NCI-H1092 (cell line): ENCODE data around the gene HTT.
A peak's percentile ranks its signal among the peaks of the same experiment; 100 is the strongest.

Experiments used
- DNase-seq: peaks from one replicate; lab custom pipeline; 2025; lab: John Stamatoyannopoulos, UW

HTT gene

DNA sequence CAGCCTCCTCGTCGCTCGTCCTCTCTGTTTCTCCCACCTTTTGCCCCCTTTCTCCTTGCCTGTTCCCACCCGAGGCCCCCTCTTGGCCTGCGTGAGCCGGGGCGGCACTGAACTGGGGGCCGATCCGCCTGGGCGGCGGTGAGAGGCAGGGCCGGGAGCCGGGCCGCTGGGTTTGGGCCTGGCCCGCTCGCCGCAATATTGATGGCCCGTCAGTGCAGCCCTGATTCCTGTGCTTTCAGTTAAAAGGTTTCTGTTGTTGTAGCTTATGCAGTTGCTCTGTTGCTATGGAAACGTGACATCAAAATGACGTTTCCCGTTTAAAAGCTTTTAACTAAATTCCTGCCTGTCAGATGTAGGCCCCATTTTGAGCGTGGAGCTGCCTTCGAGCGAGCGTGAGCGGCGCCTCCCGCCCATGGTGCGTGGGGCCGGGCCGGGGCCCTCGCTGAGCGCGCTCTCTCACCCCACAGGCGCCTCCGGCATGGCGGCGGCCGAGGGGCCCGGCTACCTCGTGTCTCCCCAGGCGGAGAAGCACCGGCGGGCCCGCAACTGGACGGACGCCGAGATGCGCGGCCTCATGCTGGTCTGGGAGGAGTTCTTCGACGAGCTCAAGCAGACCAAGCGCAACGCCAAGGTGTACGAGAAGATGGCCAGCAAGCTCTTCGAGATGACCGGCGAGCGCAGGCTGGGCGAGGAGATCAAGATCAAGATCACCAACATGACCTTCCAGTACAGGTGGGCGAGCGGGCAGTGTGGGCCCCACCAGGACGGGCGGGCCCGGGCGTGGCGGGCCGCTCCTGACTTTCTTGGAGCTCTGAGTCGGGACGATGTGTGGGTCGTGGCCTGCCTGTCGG is 174.6 kb downstream of the HTT start, which contains the start of gene MSANTD1:
MSANTD1 (plus strand) TSS at position 349 of the 851 bp plus-strand sequence; CDS start at position 413, 64 bp downstream.
- no peak for DNase-seq

DNA sequence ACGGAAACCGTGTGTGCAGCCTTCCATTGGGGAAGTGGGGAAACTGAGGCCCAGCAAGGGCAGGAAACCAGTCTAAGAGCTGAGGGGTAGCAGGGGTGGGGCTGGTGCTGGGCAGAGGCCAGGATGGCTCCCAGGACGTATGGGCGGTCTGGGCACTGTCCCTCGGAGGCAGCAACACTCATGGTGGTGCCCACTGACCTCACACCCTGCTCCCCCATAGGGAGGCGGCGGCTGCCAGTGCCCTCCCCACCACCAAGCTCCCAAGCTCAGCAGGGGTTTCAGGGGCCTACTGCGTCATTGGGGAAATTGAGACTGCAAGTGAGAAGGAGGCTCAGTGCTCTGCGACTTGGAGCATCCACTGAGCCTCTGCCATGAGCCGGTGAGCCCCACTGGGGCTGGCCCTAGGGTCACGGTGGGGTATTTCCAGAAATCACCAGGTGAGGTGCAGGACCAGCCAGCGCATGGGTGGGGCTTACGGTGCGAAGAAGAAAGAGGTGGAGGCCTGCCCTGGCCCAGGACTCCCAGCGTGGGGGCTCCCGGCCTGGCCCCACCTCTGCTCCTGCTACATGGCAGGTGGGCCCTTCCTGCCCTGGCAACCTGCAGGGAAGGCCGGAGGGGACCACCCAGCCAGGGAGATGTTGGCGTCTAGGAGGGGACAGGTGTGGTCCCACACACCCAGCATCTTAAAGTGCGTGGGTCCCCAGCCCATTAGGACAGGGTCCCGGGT is 175.4 kb downstream of the HTT start:
- no peak for DNase-seq

DNA sequence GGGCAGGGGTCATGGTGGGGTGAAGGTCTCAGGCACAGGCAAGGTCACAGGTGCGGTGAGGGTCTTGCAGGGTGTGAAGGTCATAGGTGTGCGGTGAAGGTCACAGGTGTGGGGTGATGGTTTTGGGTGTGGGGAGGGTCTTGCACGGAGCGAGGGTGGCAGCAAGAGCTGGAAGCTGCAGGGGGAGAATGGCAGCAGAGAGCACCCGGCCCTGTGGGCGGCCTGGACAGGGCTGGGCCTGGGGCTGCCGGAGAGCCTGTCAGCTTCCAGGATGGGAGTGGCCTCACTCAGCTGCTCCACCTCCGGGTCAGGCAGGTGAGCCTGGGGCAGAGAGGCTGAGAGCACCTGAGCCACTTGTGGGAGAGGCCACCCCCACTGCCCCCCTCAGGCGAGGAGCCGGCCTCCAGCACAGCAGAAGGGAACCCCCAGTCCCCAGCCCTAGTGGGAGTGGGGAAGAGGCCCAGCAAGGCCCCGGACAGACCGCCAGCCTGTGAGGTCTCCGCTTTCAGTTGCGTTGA is 176.0 kb downstream of the HTT start:
- no peak for DNase-seq

DNA sequence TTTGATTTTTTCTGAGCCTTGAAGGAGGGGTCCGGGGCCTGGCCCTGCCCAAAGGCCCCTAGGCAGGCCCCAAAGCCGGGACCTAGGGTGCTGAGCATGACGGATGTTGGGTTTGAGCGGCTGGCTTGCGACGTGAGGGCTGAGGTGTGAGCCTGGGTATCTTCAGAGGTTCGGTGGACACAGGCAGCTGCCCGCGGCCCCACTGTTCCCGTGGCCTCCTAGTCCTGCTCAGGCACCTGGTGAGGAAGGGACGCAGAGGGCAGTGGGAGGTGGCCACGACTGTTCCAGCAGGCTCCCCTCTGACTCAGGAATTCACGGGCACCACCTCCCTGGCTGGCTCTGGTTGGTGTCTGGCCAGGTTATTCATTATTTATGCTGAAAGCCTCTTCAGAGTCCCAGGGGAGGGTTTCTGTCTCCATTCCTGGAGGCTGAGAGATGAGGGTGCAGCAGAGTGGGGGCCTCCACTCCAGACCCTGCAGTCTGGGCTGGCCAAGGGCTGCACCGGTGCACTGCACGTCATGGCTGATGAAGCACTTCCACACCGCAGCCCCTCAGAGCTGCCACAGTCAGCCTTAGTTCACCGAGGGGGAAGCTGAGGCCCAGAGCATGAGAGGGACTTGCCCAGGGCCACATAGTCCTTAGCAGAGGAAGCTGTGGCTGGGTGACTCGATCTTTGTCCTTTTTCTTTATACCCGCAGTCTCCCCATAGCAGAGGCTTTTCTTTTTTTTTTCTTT is 176.6 kb downstream of the HTT start:
- peak; percentile 40 for DNase-seq

DNA sequence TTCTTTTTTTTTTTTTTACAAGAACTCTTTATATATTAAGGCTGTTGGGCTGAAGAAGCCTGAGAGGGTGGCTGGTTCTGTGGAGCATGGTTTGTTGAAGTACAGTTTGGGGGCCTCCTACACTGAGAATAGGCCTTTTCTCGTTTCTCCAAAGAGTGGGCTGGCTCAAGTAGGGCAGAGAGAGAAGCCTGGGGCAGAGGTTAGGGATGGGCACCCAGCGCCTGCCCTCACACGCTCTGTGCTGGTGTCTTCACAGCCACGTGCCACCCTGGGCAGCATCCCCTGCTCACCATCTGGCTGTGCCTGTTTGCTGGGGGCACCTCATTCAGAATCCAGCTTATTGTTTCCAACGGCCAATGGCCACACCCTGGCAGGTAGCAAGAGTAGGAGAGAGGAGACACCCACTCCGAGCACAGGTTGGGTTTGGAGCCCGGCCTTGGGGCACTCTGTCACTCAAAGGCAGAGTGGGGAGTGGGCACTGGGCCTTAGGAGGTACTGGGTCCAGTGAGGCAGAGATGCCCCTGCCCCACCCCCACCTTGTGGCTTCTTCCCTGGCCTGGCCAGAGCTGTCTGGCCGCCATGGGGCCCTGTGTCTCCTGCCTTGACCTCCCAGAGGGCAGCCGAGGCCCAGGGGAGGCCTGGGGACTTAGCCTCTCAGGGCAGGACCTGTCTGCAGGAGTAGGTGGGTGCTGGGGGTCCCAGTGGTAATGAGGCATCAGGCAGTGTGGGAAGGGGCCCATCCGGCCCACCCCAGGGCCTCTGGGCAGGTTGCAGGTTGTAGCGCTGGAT is 177.4 kb downstream of the HTT start:
- no peak for DNase-seq

DNA sequence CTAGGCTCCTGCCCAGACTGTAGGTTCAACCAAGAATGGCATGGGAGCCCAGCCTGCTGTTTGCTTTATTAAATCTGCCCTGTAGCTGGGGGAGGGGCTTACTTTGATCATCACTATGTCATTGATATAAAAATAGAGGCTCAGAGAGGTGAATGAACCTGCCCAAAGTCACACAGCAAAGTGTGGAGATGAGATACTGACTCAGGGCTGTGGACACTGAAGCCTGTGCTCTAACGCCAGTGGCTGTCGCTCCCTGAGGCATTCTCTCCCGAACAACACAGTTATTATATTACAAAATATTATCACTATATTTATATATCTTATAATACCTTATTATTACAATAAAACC is 178.0 kb downstream of the HTT start:
- no peak for DNase-seq

DNA sequence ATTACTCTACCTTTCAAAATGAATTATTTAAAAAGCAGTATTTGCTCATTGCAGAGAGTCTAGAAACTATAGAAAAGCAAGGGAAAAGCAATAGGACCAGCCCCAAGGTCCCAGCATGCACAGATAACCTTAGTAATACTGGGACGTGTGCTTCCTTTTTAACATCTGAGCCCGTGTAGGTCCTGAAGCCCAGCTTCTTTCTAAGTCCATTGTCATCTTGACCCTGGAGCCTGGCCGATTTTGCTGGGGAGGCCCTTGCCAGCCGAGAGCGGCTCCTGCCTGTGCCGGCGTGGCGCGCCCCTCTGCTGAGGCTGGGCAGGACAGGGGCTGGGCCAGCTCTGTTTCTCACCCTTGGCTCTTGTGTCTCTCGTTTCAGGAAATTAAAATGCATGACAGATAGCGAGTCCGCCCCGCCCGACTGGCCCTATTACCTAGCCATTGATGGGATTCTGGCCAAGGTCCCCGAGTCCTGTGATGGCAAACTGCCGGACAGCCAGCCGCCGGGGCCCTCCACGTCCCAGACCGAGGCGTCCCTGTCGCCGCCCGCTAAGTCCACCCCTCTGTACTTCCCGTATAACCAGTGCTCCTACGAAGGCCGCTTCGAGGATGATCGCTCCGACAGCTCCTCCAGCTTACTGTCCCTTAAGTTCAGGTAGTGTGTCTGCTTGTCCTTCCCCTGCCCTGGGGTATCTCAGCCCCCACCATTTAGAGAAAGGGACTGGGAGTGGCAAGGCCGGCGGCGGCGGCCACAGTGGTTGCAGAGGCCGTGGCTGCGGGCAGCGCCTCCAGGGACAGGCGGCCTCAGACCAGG is 178.6 kb downstream of the HTT start:
- DNase-seq = no peak

DNA sequence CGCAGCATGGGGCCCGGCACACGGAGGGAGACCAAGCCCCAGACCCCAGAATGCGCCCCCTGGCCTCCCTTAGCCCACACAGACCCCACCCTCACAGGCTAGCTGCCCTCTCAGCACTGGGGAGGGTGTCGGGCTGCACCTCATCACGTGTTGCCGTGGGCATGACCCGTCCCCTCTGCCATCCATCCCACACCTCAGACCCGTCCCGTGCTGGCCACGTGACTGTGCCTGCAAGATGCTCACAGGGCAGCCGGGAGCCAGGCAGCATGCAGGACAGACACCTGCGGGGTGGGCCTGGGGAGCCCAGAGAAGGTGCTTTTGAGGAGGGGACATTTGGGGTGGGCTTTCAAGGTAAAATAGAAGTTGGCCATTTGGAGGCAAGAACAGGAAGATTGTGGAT is 179.3 kb downstream of the HTT start:
- DNase-seq = no peak

DNA sequence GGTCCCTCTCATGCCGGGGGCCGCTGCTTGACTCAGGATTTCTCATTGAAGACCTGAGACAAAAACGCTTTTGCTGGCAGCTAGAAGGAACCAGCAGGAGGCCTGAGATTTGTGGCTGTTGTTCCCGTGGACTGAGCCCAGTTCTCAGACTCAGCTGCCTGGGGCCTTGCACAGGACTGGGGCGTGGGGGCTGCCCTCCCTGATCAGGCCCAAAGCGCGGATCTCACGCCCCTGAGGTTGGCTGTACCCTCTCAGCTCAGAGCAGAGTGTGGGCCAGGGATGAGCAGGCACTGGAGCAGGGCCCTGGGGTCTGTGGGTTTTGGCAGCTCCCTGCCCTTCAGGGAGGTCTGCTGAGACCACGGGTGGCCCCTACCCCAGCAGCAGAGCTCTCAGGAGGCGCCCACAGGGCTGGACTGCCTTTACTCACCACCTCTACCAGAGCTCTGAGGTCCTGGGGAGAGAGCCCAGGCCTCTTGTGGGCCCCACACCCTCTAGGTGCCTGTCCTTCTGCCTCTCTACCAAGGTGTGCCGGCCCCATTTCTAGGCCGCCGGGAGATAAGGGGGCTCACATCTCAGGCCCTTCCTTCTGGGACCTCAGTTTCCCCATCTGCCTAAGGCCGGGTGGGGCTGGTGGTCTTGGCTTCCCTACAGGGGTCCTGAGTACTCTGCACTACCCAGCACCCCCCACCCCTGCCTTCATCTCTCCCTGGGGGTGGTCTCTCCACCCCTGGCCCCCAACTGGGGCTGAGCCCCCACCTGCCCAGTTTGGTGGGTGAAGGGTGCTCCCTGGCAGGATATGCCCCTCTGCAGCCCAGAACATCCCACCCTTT is 180.0 kb downstream of the HTT start:
- no peak for DNase-seq

DNA sequence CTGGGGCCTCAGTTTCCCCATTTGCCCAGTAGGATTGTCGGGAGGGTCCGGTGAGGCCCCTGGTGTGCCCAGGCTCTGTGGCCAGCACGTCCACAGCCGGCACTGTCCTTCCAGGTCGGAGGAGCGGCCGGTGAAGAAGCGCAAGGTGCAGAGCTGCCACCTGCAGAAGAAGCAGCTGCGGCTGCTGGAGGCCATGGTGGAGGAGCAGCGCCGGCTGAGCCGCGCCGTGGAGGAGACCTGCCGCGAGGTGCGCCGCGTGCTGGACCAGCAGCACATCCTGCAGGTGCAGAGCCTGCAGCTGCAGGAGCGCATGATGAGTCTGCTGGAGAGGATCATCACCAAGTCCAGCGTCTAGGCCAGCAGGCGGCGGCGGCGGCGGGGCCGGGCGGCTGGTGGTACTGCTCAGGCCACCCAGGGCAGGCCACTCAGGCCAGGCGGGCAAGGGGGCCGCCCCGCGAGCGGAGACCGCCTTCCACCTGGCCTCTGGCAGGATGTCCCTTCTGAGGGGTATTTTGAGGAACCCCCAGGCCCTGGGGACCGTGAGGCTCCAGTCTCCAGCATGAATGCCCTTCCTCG is 181.2 kb downstream of the HTT start:
- DNase-seq = no peak

DNA sequence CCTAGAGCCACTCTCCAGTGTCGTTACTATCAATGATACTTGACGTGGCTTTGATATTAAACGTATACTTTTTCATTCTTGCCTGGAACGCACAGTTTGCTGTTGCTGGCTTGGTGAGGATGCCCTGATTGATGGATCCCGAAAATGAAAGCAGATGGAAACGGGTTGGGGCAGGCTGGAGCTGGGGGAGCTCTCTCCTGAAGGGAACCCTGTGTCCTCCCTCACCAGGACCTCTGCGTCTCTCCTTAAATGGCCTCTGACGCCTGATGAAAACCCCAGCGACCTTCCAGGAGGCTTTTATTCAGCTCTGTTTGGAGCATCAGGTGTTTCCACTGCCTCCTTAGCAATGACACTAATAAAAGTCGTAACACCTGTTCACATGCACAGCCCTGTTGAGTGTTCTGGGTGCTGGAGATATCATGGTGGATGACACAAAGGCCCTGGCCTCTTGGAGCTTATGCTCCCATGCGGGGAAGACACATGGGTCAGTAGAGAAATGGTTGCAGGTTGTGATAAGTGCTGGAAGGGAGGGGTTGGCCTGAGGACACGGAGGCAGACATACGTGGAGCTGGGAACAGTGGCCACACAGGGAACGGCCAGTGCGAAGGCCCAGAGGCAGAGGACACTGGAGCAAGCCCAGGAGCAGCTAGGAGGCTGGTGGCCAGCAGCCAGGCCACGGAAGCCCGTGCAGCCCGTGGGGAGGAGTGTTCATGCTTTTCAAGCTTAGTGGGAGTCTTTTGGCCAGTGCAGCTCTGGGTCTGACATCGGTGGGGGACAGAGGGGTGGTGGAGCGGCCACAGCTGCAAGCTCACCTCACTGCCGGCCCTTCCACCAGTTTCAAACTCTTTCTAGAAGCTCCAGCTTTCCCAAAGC is 182.0 kb downstream of the HTT start:
- DNase-seq = no peak

DNA sequence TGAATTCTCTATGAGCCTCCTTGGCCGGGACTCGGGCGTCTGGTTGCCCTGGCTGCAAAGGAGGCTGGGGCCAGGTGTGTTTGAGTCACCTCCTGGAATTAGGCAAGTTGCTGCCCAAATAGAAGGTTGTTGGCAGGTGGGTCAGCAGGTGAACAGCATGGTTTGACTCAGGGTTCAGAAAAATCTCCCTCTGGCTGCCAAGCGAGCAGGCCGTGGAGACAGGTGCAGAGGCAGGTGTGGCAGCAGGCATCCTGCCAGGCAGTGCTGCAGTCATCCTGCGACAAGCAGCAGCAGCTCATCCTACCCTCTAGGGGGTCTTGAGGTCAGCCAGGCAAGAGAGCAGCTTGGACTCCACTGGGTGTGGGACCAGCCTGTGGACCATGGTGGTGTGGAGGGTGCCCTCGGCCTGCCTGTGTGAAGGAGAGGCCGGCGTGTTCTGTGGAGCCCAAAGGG is 182.6 kb downstream of the HTT start:
- DNase-seq = peak; percentile 29

DNA sequence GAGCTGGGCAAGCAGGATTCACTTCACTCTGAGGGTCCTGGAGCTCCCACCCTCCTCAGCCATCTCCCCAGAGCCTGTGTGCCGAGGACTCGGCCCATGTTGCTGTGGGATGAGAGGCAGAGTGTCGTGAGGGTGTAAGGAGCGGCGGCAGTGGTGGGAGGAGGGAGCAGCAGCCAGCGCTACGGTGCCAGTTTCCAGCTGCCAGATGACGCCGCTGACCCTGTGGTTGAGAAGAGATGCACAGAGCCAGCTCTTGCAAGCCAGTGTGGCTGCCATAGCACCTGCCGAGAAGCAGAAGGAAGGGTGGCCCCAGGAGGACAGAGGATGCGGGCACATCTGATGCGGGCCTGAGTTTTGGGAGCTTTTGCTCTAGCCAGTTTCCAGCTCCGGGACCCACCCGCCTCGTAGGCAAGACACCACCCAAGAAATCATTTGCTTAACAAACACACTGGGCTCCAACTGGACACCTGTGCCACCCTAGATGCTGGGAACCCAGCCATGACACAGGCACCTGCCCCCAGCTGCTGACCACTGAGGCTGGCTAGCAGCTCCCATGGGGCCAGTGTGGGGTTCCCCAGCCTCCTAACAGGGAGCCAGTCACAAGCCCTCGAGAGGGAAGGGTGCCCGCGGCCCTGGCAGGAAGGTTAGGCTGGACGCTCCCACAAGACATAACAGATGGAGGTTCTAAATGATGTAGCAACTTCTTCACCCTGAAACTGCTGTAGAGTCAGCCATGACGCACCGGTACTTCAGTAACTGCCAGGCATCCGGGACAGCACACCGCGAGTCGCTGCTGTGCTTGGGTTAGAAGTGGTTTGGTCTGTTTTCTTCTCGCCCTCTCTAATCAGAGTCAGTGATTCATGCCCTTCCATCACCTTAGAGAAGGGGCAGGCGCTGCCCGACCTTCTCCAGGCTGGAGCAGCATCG is 183.3 kb downstream of the HTT start:
- no peak for DNase-seq

DNA sequence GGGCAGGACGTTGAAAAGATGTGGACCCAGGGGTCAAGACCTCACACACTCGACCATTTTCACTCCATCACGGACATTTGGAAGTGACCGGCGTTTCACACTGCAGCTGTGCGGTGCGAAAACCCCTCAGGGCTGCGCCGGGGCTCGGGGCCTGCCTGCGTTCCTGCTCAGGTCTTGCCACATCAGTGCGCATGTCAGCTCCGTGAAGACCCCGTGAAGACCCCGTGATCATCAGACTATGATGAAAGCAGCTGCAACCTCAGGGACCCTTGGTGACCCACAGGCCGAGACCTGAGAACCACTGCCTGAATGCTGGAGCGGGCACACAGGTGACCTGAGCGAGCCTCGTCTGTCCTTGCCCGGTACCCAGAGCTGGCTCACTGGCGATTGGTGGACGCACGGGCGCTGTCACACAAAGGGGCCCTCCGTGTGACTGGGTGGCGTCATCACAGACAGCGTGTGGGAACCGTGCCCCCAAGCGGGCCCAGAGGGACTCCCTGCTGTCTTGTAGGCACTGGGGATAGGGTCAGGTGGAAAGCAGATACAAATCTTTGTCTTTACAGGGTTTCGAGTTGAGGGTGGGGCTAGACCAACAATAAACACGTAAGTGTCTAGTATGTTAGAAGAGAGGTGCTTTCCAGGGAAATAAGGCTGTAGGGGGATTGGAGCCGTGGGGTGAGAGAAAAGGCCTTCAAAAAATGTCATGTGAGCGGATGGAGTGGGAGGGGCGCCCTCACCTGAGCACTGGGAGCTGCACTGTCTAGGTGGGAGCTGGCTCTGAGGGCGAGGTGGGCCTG is 187.1 kb downstream of the HTT start:
- DNase-seq = no peak

DNA sequence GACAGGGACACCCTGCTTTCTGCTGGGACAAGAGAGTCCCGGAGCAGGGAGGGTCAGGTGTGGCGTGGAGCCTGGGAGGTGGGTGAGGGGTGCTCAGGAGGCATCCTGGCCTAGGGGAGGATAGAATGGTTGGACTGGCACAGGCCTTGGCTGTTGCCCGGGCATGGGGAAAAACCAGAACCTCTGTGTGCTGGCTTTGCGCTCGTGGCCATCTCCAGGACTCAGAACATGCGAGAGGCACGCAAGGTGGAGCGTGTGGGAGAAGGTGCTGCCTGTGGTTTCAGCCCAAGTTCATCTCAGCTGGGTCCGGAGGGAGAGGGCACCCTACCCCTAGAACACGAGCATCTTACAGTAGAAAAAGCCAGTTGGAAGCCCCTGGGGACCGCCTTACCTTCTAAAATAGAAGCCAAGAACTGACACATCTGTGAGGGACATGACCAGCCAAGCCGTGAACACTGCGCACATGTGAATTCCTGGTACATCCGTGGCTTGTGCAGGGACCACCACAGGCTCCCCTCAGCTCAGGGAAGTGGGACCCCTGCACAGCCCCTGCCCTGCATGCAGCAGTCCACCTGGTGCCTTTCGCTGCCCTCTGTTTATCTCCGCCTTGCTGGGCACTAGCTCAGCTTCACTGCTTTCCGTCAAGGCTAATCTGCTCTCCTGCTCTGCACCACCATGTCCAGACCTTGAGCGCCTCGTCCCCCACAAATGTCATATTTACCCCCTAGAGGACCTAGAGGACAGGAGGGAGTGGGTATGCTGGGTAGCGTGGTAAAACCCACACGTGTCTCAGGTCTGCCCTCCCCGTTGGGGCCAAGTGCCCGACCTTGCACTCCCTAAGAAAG is 187.9 kb downstream of the HTT start:
- DNase-seq = no peak
